HG02884 (cell line): ENCODE data around the gene LTA4H.

Experiments used
- ATAC-seq: cut with Tn5 transposase; IDR thresholded peaks from one replicate; pipeline ENCODE4 v1.9.1; 2021; ENCODE audit warnings: mild to moderate bottlenecking, moderate library complexity; ENCODE audit not compliant: unreplicated experiment

The LTA4H gene

GRCh38 chr12:96036765-96037455, 1.5 kb upstream of the LTA4H start:
- no peak for ATAC-seq

- peak; percentile 17 for ATAC-seq
These were observed 635 bp downstream of the LTA4H start for GRCh38 chr12:96034621-96035282.

GRCh38 chr12:96033549-96034389, 1.6 kb downstream of the LTA4H start:
- no peak for ATAC-seq

- no peak for ATAC-seq
These were observed 5.6 kb downstream of the LTA4H start for GRCh38 chr12:96029826-96030225.

GRCh38 chr12:96028538-96028937, 6.8 kb downstream of the LTA4H start:
- no peak for ATAC-seq

GRCh38 chr12:96026331-96026730, 9.1 kb downstream of the LTA4H start:
- no peak for ATAC-seq

- ATAC-seq: no peak
These were observed 9.9 kb downstream of the LTA4H start for GRCh38 chr12:96025518-96025917.

- peak; percentile 95 for ATAC-seq
These were observed 14.9 kb downstream of the LTA4H start for GRCh38 chr12:96020314-96021003.

GRCh38 chr12:96015672-96016071, 19.7 kb downstream of the LTA4H start:
- ATAC-seq: no peak

- ATAC-seq: no peak
These were observed 20.3 kb downstream of the LTA4H start for GRCh38 chr12:96014943-96015599.

- no peak for ATAC-seq
These were observed 27.7 kb downstream of the LTA4H start for GRCh38 chr12:96007729-96008128.

GRCh38 chr12:96006727-96007126, 28.7 kb downstream of the LTA4H start:
- ATAC-seq: no peak

GRCh38 chr12:96000858-96001257, 34.5 kb downstream of the LTA4H start:
- no peak for ATAC-seq

GRCh38 chr12:95999484-95999883, 35.9 kb downstream of the LTA4H start:
- ATAC-seq: no peak

- peak; percentile 98 for ATAC-seq
These were observed 36.6 kb downstream of the LTA4H start for GRCh38 chr12:95998611-95999286.

- no peak for ATAC-seq
These were observed 37.4 kb downstream of the LTA4H start for GRCh38 chr12:95997911-95998510.

- ATAC-seq: no peak
These were observed 38.1 kb downstream of the LTA4H start for GRCh38 chr12:95997276-95997675.

GRCh38 chr12:95996034-95996658, 39.2 kb downstream of the LTA4H start, which contains the start of gene HAL:
Gene HAL, minus strand, starts transcription at chr12:95996344. Its CDS starts 434 bp downstream, at chr12:95995910.
- no peak for ATAC-seq
